K562 (cell line): ENCODE results near the gene UQCRH. TPM values are rescaled to one million over a fixed set of nuclear protein-coding genes. Genes with fewer than 3 reads are reported as not detected.

Experiments used
- ATAC-seq: fragments of 200-7000 bp; cut with Tn5 transposase; 3 replicates; pipeline ENCODE4 v1.9.1; 2020; ENCODE audit warnings: moderate library complexity
- BruUV-seq: library from RNA; stranded (reverse); fragments of 400-500 nt; replicated peaks from 2 replicates; lab custom pipeline; 2021; lab: Mats Ljungman, UMichigan
- CTCF ChIA-PET: fragments of 300-600 bp; formaldehyde crosslinking; extraction: SDS; loops from one replicate; lab custom pipeline; 2021; ENCODE audit warnings: low intra/inter-chr PET ratio; lab: Yijun Ruan, JAX
- POLR2A ChIA-PET: fragments of 300-600, 350-650 bp; sonication (Branson Sonifier 250); formaldehyde crosslinking; extraction: SDS; loops from one replicate; lab custom pipeline; 2021; ENCODE audit warnings: antibody characterized with exemption, inconsistent platforms; lab: Yijun Ruan, JAX
- DNase-seq, 4 experiments: peaks; one replicate each; pipeline versions ENCODE4 v3.0.0 to v3.0.0-alpha.2; 2011 to 2018; ENCODE audit warnings: low spot score in 3 of 4, mixed read lengths in 3 of 4; ENCODE audit errors: extremely low read depth in 1 of 4
- FAIRE-seq: peaks from 2 replicates; lab custom pipeline; 2011; peaks lifted over from hg19 to GRCh38; lab: Jason Lieb, UNC
- H2AFZ ChIP-seq: 2 replicates; pipeline ENCODE4 v1.6.0; 2011; ENCODE audit warnings: low read depth, low read length, control low read depth, inconsistent platforms
- H3K27ac ChIP-seq: fragments of 200-600 bp; 3 replicates; pipeline ENCODE4 v1.8.0; 2011; ENCODE audit warnings: low read depth, mild to moderate bottlenecking, control low read depth, inconsistent platforms, low read length, moderate library complexity, mixed read lengths; ENCODE audit errors: extremely low read depth
- H3K27me3 ChIP-seq, 2 experiments: fragments of 300-600 bp in 1 of 2; 2 replicates in 1 of 2; 3 replicates in 1 of 2; pipeline versions ENCODE4 v1.6.0 to v1.8.0; 2011; ENCODE audit warnings: inconsistent platforms in 2 of 2, low read length in 2 of 2, mild to moderate bottlenecking in 1 of 2, mixed read lengths in 1 of 2, moderate library complexity in 1 of 2; ENCODE audit not compliant: control insufficient read depth in 2 of 2, insufficient read depth in 2 of 2
- H3K36me3 ChIP-seq: fragments of 300-600 bp; 3 replicates; pipeline ENCODE4 v1.8.0; 2011; ENCODE audit warnings: mild to moderate bottlenecking, low read length, inconsistent platforms; ENCODE audit not compliant: control insufficient read depth, insufficient read depth
- H3K4me1 ChIP-seq, 2 experiments: fragments of 200-600 bp in 1 of 2; replicated peaks in 1 of 2; 2 replicates in 1 of 2; 3 replicates in 1 of 2; pipeline versions ENCODE4 v1.5.1 to v1.8.0; 2011; ENCODE audit warnings: inconsistent platforms in 2 of 2, low read length in 2 of 2, mild to moderate bottlenecking in 1 of 2, mixed read lengths in 1 of 2, moderate library complexity in 1 of 2; ENCODE audit not compliant: control insufficient read depth in 2 of 2, insufficient read depth in 2 of 2
- H3K4me2 ChIP-seq: 2 replicates; pipeline ENCODE4 v1.6.1; 2011; ENCODE audit warnings: low read length, control low read depth, inconsistent platforms, mixed read lengths; ENCODE audit not compliant: insufficient read depth
- H3K4me3 ChIP-seq: fragments of 200-600 bp; sonication (generic), shearing (Covaris generic); 2 replicates; pipeline ENCODE4 v1.5.1; 2016; ENCODE audit warnings: control low read depth, inconsistent platforms
- H3K79me2 ChIP-seq: fragments of 200-600 bp; 3 replicates; pipeline ENCODE4 v1.8.0; 2011; ENCODE audit warnings: low read length, inconsistent platforms; ENCODE audit not compliant: control insufficient read depth, insufficient read depth
- H3K9ac ChIP-seq, 2 experiments: 2 replicates each; pipeline versions ENCODE4 v1.6.0 to v1.6.1; 2011; ENCODE audit warnings: low read depth in 2 of 2, low read length in 2 of 2, control low read depth in 1 of 2, inconsistent platforms in 1 of 2, mild to moderate bottlenecking in 1 of 2, mixed read lengths in 1 of 2; ENCODE audit not compliant: insufficient read depth in 1 of 2
- H3K9me1 ChIP-seq: one replicate; pipeline ENCODE4 v1.6.0; 2011; ENCODE audit warnings: inconsistent platforms, mild to moderate bottlenecking, low read length, moderate library complexity; ENCODE audit not compliant: control insufficient read depth, insufficient read depth
- H3K9me3 ChIP-seq: replicated peaks from 2 replicates; pipeline ENCODE4 v1.5.1; 2011; ENCODE audit warnings: low read depth, low read length, inconsistent platforms; ENCODE audit not compliant: control insufficient read depth, insufficient read depth
- H4K20me1 ChIP-seq: replicated peaks from 2 replicates; pipeline ENCODE4 v1.6.1; 2011; ENCODE audit warnings: low read length, inconsistent platforms, mixed read lengths; ENCODE audit not compliant: control insufficient read depth, insufficient read depth
- HMGXB4 ChIP-seq: sonication (generic); formaldehyde crosslinking; IDR thresholded peaks from 2 replicates; pipeline ENCODE4 v1.8.1; 2023; ENCODE audit warnings: mild to moderate bottlenecking, missing genetic modification reagents
- MYNN ChIP-seq, 2 experiments: sonication (generic); formaldehyde crosslinking in 1 of 2; IDR thresholded peaks; 2 replicates each; pipeline versions ENCODE4 v1.5.0 to v1.6.1; 2016 to 2020; ENCODE audit warnings: antibody characterized with exemption in 1 of 2, missing genetic modification reagents in 1 of 2
- RBBP5 ChIP-seq: fragments of 200-600 bp; sonication (generic); IDR thresholded peaks from 2 replicates; pipeline ENCODE4 v1.6.1; 2012; ENCODE audit warnings: borderline replicate concordance, mild to moderate bottlenecking, low read length, control low read depth, inconsistent platforms; ENCODE audit not compliant: insufficient read depth, poor library complexity, severe bottlenecking
- RBM34 ChIP-seq: fragments of 200-400 bp; formaldehyde crosslinking; IDR thresholded peaks from 2 replicates; pipeline ENCODE4 v1.6.1; 2018; ENCODE audit warnings: low read length, borderline replicate concordance; ENCODE audit not compliant: insufficient read depth
- ZBTB33 ChIP-seq: sonication (generic); formaldehyde crosslinking; IDR thresholded peaks from 2 replicates; pipeline ENCODE4 v1.8.1; 2023; ENCODE audit warnings: mild to moderate bottlenecking, missing genetic modification reagents
- ZBTB49 ChIP-seq: sonication (generic); formaldehyde crosslinking; IDR thresholded peaks from 2 replicates; pipeline ENCODE4 v1.8.0; 2022; ENCODE audit warnings: missing genetic modification reagents, mild to moderate bottlenecking, borderline replicate concordance
- ZC3H11A ChIP-seq: IDR thresholded peaks from 2 replicates; pipeline ENCODE4 v1.6.1; 2012; ENCODE audit warnings: low read depth, low read length, improper control_type of control experiment
- ZEB2 ChIP-seq: fragments of 450-650 bp; IDR thresholded peaks from 2 replicates; pipeline ENCODE4 v1.6.1; 2016
- ZNF253 ChIP-seq: fragments of 250-450 bp; sonication (Bioruptor Pico); conservative IDR thresholded peaks from 2 replicates; pipeline ENCODE4 v1.6.1; 2021; ENCODE audit warnings: mild to moderate bottlenecking
- ZNF347 ChIP-seq: fragments of 450-650 bp; formaldehyde crosslinking; IDR thresholded peaks from 2 replicates; pipeline ENCODE4 v1.4.0; 2020; ENCODE audit warnings: low read depth, mild to moderate bottlenecking, moderate library complexity
- ZNF668 ChIP-seq: fragments of 250-450 bp; sonication (Bioruptor Pico); IDR thresholded peaks from 2 replicates; pipeline ENCODE4 v1.8.0; 2022; ENCODE audit warnings: mild to moderate bottlenecking, inconsistent platforms
- ZZZ3 ChIP-seq: fragments of 450-650 bp; IDR thresholded peaks from 2 replicates; pipeline ENCODE4 v1.6.1; 2016; ENCODE audit warnings: antibody characterized with exemption, mild to moderate bottlenecking, moderate library complexity
- WGBS: fragments of 100-300 bp; shearing (Covaris generic); methylation state at CpG from one replicate; pipeline ENCODE4 v1.1.6; 2016; ENCODE audit warnings: low coverage, mixed read lengths; ENCODE audit not compliant: insufficient coverage; ENCODE audit errors: missing lambda C conversion rate; 5-methylcytosine and 5-hydroxymethylcytosine counted together
- in situ Hi-C: fragments of 300-500 bp; cut with MboI; formaldehyde crosslinking; loops from 4 replicates; pipeline ENCODE4 v1.15.0; 2018; ENCODE audit warnings: inconsistent platforms, mixed read lengths
- intact Hi-C: fragments of 100-400 bp; cut with micrococcal nuclease; formaldehyde crosslinking; loops from 2 replicates; pipeline ENCODE4 v1.14.2; 2022
- polyA plus RNA-seq, 8 experiments: library from polyadenylated mRNA; depleted of rRNA in 4 of 8; stranded (reverse) in 5 of 8; unstranded in 3 of 8; fragments of >200 nt; fragmentation: Nextera tagmentation in 2 of 8; fragmentation: Illumina TruSeq in 1 of 8; extraction: Ambion mirVana in 2 of 8; extraction: Trizol in 1 of 8; gene quantifications; 2 replicates each; pipeline versions ENCODE4 v1.2.1 to v1.2.3, GENCODE V29; 2011 to 2014; ENCODE audit warnings: inconsistent platforms in 1 of 8, missing spikeins in 1 of 8
- total RNA-seq, 7 experiments: library from RNA; depleted of rRNA in 6 of 7; stranded (reverse); fragments of >200 nt in 6 of 7; fragmentation: Illumina TruSeq in 2 of 7; extraction: Trizol in 2 of 7; gene quantifications; 2 replicates each; pipeline versions ENCODE4 v1.2.1 to v1.2.3, GENCODE V29; 2011 to 2021; ENCODE audit warnings: low replicate concordance in 1 of 7

Gene UQCRH
- total and polyA plus RNA-seq, 9 of the 15 experiments (the other 6 are each of a cell fraction or from before 2014, with no cell fraction given), result 1,267 to 5,184 (median 2,410) TPM

- TF ChIP-seq ZBTB49 (CRISPR knock-in tag) (no peak), RBM34 (no peak), MYNN (IDR thresholded peaks at IDR 0.05) (no peak), MYNN (CRISPR knock-in tag; IDR thresholded peaks at IDR 0.05) (no peak), ZZZ3 (no peak)
Measured at GRCh38 chr1:46263146-46263545, 40.4 kb upstream of the UQCRH start (continued).

- no TSS peak for BruUV-seq
- Histone ChIP-seq H3K4me2 (no peak overlapping the region), H3K36me3 (peaks cover 98% of the 10 kb centered on the region), H3K27me3 (no peaks in the 10 kb centered on the region), H3K9me3 (no peaks in the 10 kb centered on the region), H4K20me1 (no peaks in the 10 kb centered on the region), H3K4me1 (no peaks in the 10 kb centered on the region), H3K79me2 (no peaks in the 10 kb centered on the region), H3K4me3 (no peak overlapping the region), H2AFZ (no peak overlapping the region), H3K9ac (no peak overlapping the region), H3K9me1 (no peaks in the 10 kb centered on the region), H3K27ac (no peak overlapping the region)
- POLR2A ChIA-PET, result interaction anchor here (7.8 kb wide), 1 partner anchor 8 kb away, joined by 103 read pairs; no protein-coding TSS in a partner anchor
- CTCF ChIA-PET, result no interaction called here
- DNase-seq (no peak), FAIRE-seq (no peak), ATAC-seq (no peak)
- in situ Hi-C loops, result no loop called here
- intact Hi-C loops, result no loop called here
- WGBS, result 64% methylated on average over 1 of the region's 1 CpG
- TF ChIP-seq ZNF668 (CRISPR knock-in tag) (no peak), ZBTB49 (CRISPR knock-in tag) (no peak), ZBTB33 (CRISPR knock-in tag) (no peak), ZC3H11A (no peak), HMGXB4 (CRISPR knock-in tag) (no peak), ZNF347 (CRISPR knock-in tag) (no peak), ZEB2 (no peak), ZNF253 (CRISPR knock-in tag) (no peak), RBBP5 (no peak)
Measured at GRCh38 chr1:46268578-46268977, 34.9 kb upstream of the UQCRH start.
